GM12892 (cell line): ENCODE data around the gene LAMA3. TPM values are rescaled to one million over a fixed set of nuclear protein-coding genes. Genes with fewer than 3 reads are reported as not detected.

Source experiments
- DNase-seq: peaks from one replicate; pipeline ENCODE4 v3.0.0; 2011; ENCODE audit not compliant: insufficient read length
- FAIRE-seq: peaks from 2 replicates; lab custom pipeline; 2011; peaks lifted over from hg19 to GRCh38; lab: Jason Lieb, UNC
- POLR2A ChIP-seq: IDR thresholded peaks from 2 replicates; pipeline ENCODE4 v1.6.1; 2011; ENCODE audit warnings: low read depth, low read length, control low read depth
- POLR2AphosphoS5 ChIP-seq: IDR thresholded peaks from 2 replicates; pipeline ENCODE4 v1.6.1; 2011; ENCODE audit warnings: low read depth, low read length, control low read depth
- TAF1 ChIP-seq: IDR thresholded peaks from 2 replicates; pipeline ENCODE4 v1.6.1; 2011; ENCODE audit warnings: low read depth, mild to moderate bottlenecking, control low read depth, low read length, borderline replicate concordance
- polyA plus RNA-seq: library from polyadenylated mRNA; unstranded; fragments of >200 nt; gene quantifications from one replicate; pipeline ENCODE4 v1.2.1, GENCODE V29; 2012; ENCODE audit warnings: missing spikeins, inconsistent platforms; ENCODE audit not compliant: missing spikeins

Gene LAMA3
- polyA plus RNA-seq: 0.08 TPM

- DNase-seq: no peak
- no peak for TF ChIP-seq POLR2A
- TF ChIP-seq TAF1: no peak
- TF ChIP-seq POLR2AphosphoS5: no peak
- no peak for FAIRE-seq
Measured at GRCh38 chr18:23689031-23689615, at the start of gene LAMA3. Gene LAMA3 (plus strand): TSS chr18:23689453. CDS start chr18:23689684, 231 bp downstream.

GRCh38 chr18:23640052-23640451 lies 49.2 kb upstream of the LAMA3 start:
- DNase-seq (no peak), FAIRE-seq (no peak)
- no peak for TF ChIP-seq POLR2AphosphoS5
- no peak for TF ChIP-seq POLR2A
- TF ChIP-seq TAF1: no peak

GRCh38 chr18:23641143-23641720 lies 48.0 kb upstream of the LAMA3 start:
- no peak for FAIRE-seq
- TF ChIP-seq POLR2A: no peak
- TF ChIP-seq TAF1: no peak
- no peak for TF ChIP-seq POLR2AphosphoS5
- no peak for DNase-seq

- DNase-seq (no peak), FAIRE-seq (no peak)
- no peak for TF ChIP-seq TAF1
Measured at GRCh38 chr18:23641937-23642666, 47.2 kb upstream of the LAMA3 start.

GRCh38 chr18:23643815-23644490 lies 45.3 kb upstream of the LAMA3 start:
- TF ChIP-seq POLR2AphosphoS5 (no peak), TAF1 (no peak), POLR2A (no peak)
- no peak for DNase-seq
- FAIRE-seq: no peak

GRCh38 chr18:23645568-23646175 lies 43.6 kb upstream of the LAMA3 start:
- TF ChIP-seq POLR2AphosphoS5: no peak
- TF ChIP-seq TAF1: no peak
- TF ChIP-seq POLR2A: no peak
- no peak for DNase-seq
- FAIRE-seq: no peak

GRCh38 chr18:23646282-23646681 lies 43.0 kb upstream of the LAMA3 start:
- DNase-seq (no peak), FAIRE-seq (no peak)
- TF ChIP-seq POLR2AphosphoS5: no peak
- TF ChIP-seq POLR2A: no peak
- TF ChIP-seq TAF1: no peak

GRCh38 chr18:23648456-23648855 lies 40.8 kb upstream of the LAMA3 start:
- TF ChIP-seq POLR2AphosphoS5: no peak
- TF ChIP-seq TAF1: no peak
- DNase-seq: no peak
- FAIRE-seq: no peak

- no peak for DNase-seq
- TF ChIP-seq POLR2A (no peak), POLR2AphosphoS5 (no peak), TAF1 (no peak)
- FAIRE-seq: no peak
Measured at GRCh38 chr18:23648940-23649607, 40.2 kb upstream of the LAMA3 start.

GRCh38 chr18:23650968-23651927 lies 38.0 kb upstream of the LAMA3 start:
- FAIRE-seq (no peak), DNase-seq (no peak)
- TF ChIP-seq POLR2AphosphoS5: no peak
- no peak for TF ChIP-seq POLR2A
- no peak for TF ChIP-seq TAF1
